T-helper 1 cell treated with Interleukin-12 subunit alpha and Interleukin-12 subunit beta and Interleukin-4 antibody, amounts not matched to agents 30 ng/mL and 1 ng/mL, for 36 hours (primary cell): ENCODE measurements around the gene TMPRSS4. TPM values are rescaled to one million over a fixed set of nuclear protein-coding genes. Genes with fewer than 3 reads are reported as not detected.

ENCODE experiments used
- intact Hi-C: fragments of 100-400 bp; cut with micrococcal nuclease; formaldehyde crosslinking; loops from one replicate; pipeline ENCODE4 v1.15.1; 2024
- total RNA-seq: library from RNA; stranded (reverse); gene quantifications from 2 replicates; pipeline ENCODE4 v1.2.3, GENCODE V29; 2022

Gene TMPRSS4
- total RNA-seq, 1 donor from 2014 or later, result not detected

- intact Hi-C loops, result no loop called here
Observed at GRCh38 chr11:118152552-118153471, 75.9 kb downstream of the TMPRSS4 start, which contains the start of gene SCN4B. TSS of gene SCN4B (minus strand) at chr11:118152823. CDS start at chr11:118152673, 150 bp downstream.

- intact Hi-C loops, result no loop called here
Observed at GRCh38 chr11:118153516-118153915, 76.6 kb downstream of the TMPRSS4 start.

GRCh38 chr11:118153976-118154375, 77.1 kb downstream of the TMPRSS4 start:
- intact Hi-C loops, result no loop called here

GRCh38 chr11:118154641-118155040, 77.8 kb downstream of the TMPRSS4 start:
- intact Hi-C loops, result no loop called here

- intact Hi-C loops, result no loop called here
Observed at GRCh38 chr11:118155776-118156530, 79.1 kb downstream of the TMPRSS4 start.

GRCh38 chr11:118156531-118157185, 79.8 kb downstream of the TMPRSS4 start:
- intact Hi-C loops, result no loop called here

- intact Hi-C loops, result no loop called here
Observed at GRCh38 chr11:118157186-118157895, 80.5 kb downstream of the TMPRSS4 start.

- intact Hi-C loops, result no loop called here
Observed at GRCh38 chr11:118161786-118162185, 84.9 kb downstream of the TMPRSS4 start.

GRCh38 chr11:118162846-118163245, 86.0 kb downstream of the TMPRSS4 start:
- intact Hi-C loops, result no loop called here

- intact Hi-C loops, result no loop called here
Observed at GRCh38 chr11:118163494-118163893, 86.6 kb downstream of the TMPRSS4 start.

GRCh38 chr11:118164885-118165284, 88.0 kb downstream of the TMPRSS4 start:
- intact Hi-C loops, result no loop called here

- intact Hi-C loops, result no loop called here
Observed at GRCh38 chr11:118166641-118167040, 89.8 kb downstream of the TMPRSS4 start.

GRCh38 chr11:118167253-118167652, 90.4 kb downstream of the TMPRSS4 start:
- intact Hi-C loops, result no loop called here

GRCh38 chr11:118167906-118168305, 91.0 kb downstream of the TMPRSS4 start:
- intact Hi-C loops, result no loop called here

GRCh38 chr11:118168316-118168715, 91.4 kb downstream of the TMPRSS4 start:
- intact Hi-C loops, result no loop called here

- intact Hi-C loops, result no loop called here
Observed at GRCh38 chr11:118168751-118169150, 91.9 kb downstream of the TMPRSS4 start.

- intact Hi-C loops, result no loop called here
Observed at GRCh38 chr11:118169300-118170140, 92.6 kb downstream of the TMPRSS4 start.

GRCh38 chr11:118170231-118170630, 93.4 kb downstream of the TMPRSS4 start:
- intact Hi-C loops, result no loop called here

GRCh38 chr11:118170882-118171268, 94.0 kb downstream of the TMPRSS4 start:
- intact Hi-C loops, result loop anchor here (1.0 kb wide), 3 partner anchors 26 to 364 kb away; no protein-coding TSS in a partner anchor
